Neural cell (in vitro differentiated cells): Measurements from ENCODE around the gene WDR44. TPM values are rescaled to one million over a fixed set of nuclear protein-coding genes. Genes with fewer than 3 reads are reported as not detected.

Experiments
- H2AFZ ChIP-seq: fragments of 200-600, 300-800 bp; sonication (generic), shearing (Covaris generic); 2 replicates; pipeline ENCODE4 v1.6.0; 2014; ENCODE audit warnings: low read depth, mild to moderate bottlenecking, antibody characterized with exemption, low read length, moderate library complexity
- H3F3A ChIP-seq: fragments of 200-600 bp; shearing (Covaris generic); 2 replicates; pipeline ENCODE4 v1.6.1; 2016; ENCODE audit warnings: mild to moderate bottlenecking, moderate library complexity, mixed read lengths, antibody characterized with exemption, low read length; ENCODE audit not compliant: insufficient read depth, poor library complexity, severe bottlenecking
- H3K27ac ChIP-seq: fragments of 200-600, 300-800 bp; sonication (generic), shearing (Covaris generic); 2 replicates; pipeline ENCODE4 v1.5.1; 2014; ENCODE audit warnings: mild to moderate bottlenecking, low read length, moderate library complexity
- H3K27me3 ChIP-seq: fragments of 300-800, 200-600 bp; sonication (generic), shearing (Covaris generic); 2 replicates; pipeline ENCODE4 v1.6.0; 2014; ENCODE audit warnings: mild to moderate bottlenecking, low read depth, low read length, moderate library complexity; ENCODE audit not compliant: insufficient read depth
- H3K36me3 ChIP-seq: fragments of 300-800, 200-600 bp; sonication (generic), shearing (Covaris generic); 2 replicates; pipeline ENCODE4 v1.5.1; 2014; ENCODE audit warnings: mild to moderate bottlenecking, antibody characterized with exemption, low read length, moderate library complexity; ENCODE audit not compliant: insufficient read depth
- H3K4me2 ChIP-seq: fragments of 300-800, 200-600 bp; sonication (generic), shearing (Covaris generic); 2 replicates; pipeline ENCODE4 v1.6.0; 2014; ENCODE audit warnings: mild to moderate bottlenecking, low read length
- H3K4me3 ChIP-seq: fragments of 300-800, 200-600 bp; sonication (generic), shearing (Covaris generic); 2 replicates; pipeline ENCODE4 v1.5.1; 2014; ENCODE audit warnings: mild to moderate bottlenecking, low read length, moderate library complexity
- H3K79me2 ChIP-seq: fragments of 200-600 bp; shearing (Covaris generic); replicated peaks from 2 replicates; pipeline ENCODE4 v1.6.0; 2014; ENCODE audit warnings: mild to moderate bottlenecking, low read length, moderate library complexity; ENCODE audit not compliant: insufficient read depth
- H3K9ac ChIP-seq: fragments of 300-800, 200-600 bp; sonication (generic), shearing (Covaris generic); 2 replicates; pipeline ENCODE4 v1.6.1; 2016; ENCODE audit warnings: mild to moderate bottlenecking, low read length, mixed read lengths
- H3K9me2 ChIP-seq: fragments of 200-600 bp; shearing (Covaris generic); 2 replicates; pipeline ENCODE4 v1.6.1; 2016; ENCODE audit warnings: mild to moderate bottlenecking, low read length, mixed read lengths; ENCODE audit not compliant: insufficient read depth
- H3K9me3 ChIP-seq: fragments of 200-600, 300-800 bp; sonication (generic), shearing (Covaris generic); 2 replicates; pipeline ENCODE4 v1.6.1; 2016; ENCODE audit warnings: mild to moderate bottlenecking, mixed run types, low read length, moderate library complexity, mixed read lengths
- H4K20me1 ChIP-seq: fragments of 200-600 bp; shearing (Covaris generic); 2 replicates; pipeline ENCODE4 v1.6.1; 2016; ENCODE audit warnings: mild to moderate bottlenecking, mixed run types; ENCODE audit not compliant: insufficient read depth
- EP300 ChIP-seq: fragments of 450-650 bp; conservative IDR thresholded peaks from 2 replicates; pipeline ENCODE4 v1.6.1; 2014; ENCODE audit warnings: antibody characterized with exemption, mild to moderate bottlenecking, moderate library complexity; ENCODE audit not compliant: poor library complexity, severe bottlenecking
- EZH2 ChIP-seq: fragments of 200-600, 300-800 bp; shearing (Covaris generic), sonication (generic); IDR thresholded peaks from 2 replicates; pipeline ENCODE4 v1.6.1; 2014; ENCODE audit warnings: antibody characterized with exemption, low read length, borderline replicate concordance, mild to moderate bottlenecking; ENCODE audit not compliant: insufficient read depth, poor library complexity, severe bottlenecking
- MXI1 ChIP-seq: fragments of 450-650 bp; conservative IDR thresholded peaks from 2 replicates; pipeline ENCODE4 v1.6.1; 2014; ENCODE audit warnings: antibody characterized with exemption, mild to moderate bottlenecking; ENCODE audit not compliant: poor library complexity, severe bottlenecking
- POLR2AphosphoS5 ChIP-seq: IDR thresholded peaks from 2 replicates; pipeline ENCODE4 v1.6.1; 2012
- RAD21 ChIP-seq: fragments of 450-650 bp; conservative IDR thresholded peaks from 2 replicates; pipeline ENCODE4 v1.6.1; 2014; ENCODE audit warnings: antibody characterized with exemption, mild to moderate bottlenecking, moderate library complexity
- SMC3 ChIP-seq: fragments of 450-650 bp; conservative IDR thresholded peaks from 2 replicates; pipeline ENCODE4 v1.6.1; 2014; ENCODE audit warnings: antibody characterized with exemption, mild to moderate bottlenecking, moderate library complexity; ENCODE audit not compliant: poor library complexity
- TAF1 ChIP-seq: IDR thresholded peaks from 2 replicates; pipeline ENCODE4 v1.6.1; 2012; ENCODE audit warnings: low read depth
- polyA plus RNA-seq: library from polyadenylated mRNA; depleted of rRNA; stranded (reverse); fragments of >200 nt; gene quantifications from 2 replicates; pipeline ENCODE4 v1.2.3, GENCODE V29; 2014
- TF ChIP-seq, protein P1 (sequence below): fragments of 450-650 bp; IDR thresholded peaks from 2 replicates; pipeline ENCODE4 v1.5.1; 2014; ENCODE audit warnings: antibody characterized with exemption, mild to moderate bottlenecking, moderate library complexity; ENCODE audit not compliant: poor library complexity, severe bottlenecking
- TF ChIP-seq, protein P2 (sequence below): IDR thresholded peaks from 2 replicates; pipeline ENCODE4 v1.6.1; 2012; ENCODE audit warnings: borderline replicate concordance

WDR44 gene
- polyA plus RNA-seq, 1 donor from 2014 or later = 19.3 TPM

DNA sequence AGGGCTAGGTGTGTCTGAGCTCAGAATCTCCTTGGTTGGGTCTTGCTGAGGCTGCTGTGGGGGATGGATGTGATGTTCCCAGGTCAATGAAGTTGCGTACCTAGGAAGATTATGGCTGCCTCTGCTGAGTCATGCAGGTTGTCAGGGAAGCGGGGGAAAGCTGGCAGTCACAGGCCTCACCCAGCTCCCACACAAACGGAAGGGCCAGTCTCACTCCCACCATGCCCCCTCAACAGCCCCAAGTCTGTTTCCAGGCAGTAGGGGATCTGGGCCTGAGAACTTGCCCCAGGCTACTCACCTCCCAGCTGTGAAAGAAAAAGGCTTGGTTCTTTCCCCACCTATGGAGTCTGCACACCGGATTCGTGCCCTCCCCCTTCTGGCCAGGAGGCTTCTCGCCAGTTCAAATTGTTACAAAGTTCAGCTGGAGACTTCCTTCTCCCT lies 72.9 kb downstream of the WDR44 start:
- Histone ChIP-seq H4K20me1 (no peaks in the 10 kb centered on the region), H3K4me2 (no peak overlapping the region), H3K9me3 (no peaks in the 10 kb centered on the region), H3K36me3 (no peaks in the 10 kb centered on the region), H3K4me3 (no peak overlapping the region), H3K9me2 (no peaks in the 10 kb centered on the region), H3K27me3 (no peaks in the 10 kb centered on the region), H2AFZ (no peak overlapping the region), H3K9ac (no peak overlapping the region), H3K79me2 (no peaks in the 10 kb centered on the region), H3K27ac (no peak overlapping the region), H3F3A (no peaks in the 10 kb centered on the region)
- no peak for TF ChIP-seq EP300
- no peak for TF ChIP-seq SMC3
- TF ChIP-seq, protein P1, sequence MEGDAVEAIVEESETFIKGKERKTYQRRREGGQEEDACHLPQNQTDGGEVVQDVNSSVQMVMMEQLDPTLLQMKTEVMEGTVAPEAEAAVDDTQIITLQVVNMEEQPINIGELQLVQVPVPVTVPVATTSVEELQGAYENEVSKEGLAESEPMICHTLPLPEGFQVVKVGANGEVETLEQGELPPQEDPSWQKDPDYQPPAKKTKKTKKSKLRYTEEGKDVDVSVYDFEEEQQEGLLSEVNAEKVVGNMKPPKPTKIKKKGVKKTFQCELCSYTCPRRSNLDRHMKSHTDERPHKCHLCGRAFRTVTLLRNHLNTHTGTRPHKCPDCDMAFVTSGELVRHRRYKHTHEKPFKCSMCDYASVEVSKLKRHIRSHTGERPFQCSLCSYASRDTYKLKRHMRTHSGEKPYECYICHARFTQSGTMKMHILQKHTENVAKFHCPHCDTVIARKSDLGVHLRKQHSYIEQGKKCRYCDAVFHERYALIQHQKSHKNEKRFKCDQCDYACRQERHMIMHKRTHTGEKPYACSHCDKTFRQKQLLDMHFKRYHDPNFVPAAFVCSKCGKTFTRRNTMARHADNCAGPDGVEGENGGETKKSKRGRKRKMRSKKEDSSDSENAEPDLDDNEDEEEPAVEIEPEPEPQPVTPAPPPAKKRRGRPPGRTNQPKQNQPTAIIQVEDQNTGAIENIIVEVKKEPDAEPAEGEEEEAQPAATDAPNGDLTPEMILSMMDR = no peak
- no peak for TF ChIP-seq TAF1
- TF ChIP-seq, protein P2, sequence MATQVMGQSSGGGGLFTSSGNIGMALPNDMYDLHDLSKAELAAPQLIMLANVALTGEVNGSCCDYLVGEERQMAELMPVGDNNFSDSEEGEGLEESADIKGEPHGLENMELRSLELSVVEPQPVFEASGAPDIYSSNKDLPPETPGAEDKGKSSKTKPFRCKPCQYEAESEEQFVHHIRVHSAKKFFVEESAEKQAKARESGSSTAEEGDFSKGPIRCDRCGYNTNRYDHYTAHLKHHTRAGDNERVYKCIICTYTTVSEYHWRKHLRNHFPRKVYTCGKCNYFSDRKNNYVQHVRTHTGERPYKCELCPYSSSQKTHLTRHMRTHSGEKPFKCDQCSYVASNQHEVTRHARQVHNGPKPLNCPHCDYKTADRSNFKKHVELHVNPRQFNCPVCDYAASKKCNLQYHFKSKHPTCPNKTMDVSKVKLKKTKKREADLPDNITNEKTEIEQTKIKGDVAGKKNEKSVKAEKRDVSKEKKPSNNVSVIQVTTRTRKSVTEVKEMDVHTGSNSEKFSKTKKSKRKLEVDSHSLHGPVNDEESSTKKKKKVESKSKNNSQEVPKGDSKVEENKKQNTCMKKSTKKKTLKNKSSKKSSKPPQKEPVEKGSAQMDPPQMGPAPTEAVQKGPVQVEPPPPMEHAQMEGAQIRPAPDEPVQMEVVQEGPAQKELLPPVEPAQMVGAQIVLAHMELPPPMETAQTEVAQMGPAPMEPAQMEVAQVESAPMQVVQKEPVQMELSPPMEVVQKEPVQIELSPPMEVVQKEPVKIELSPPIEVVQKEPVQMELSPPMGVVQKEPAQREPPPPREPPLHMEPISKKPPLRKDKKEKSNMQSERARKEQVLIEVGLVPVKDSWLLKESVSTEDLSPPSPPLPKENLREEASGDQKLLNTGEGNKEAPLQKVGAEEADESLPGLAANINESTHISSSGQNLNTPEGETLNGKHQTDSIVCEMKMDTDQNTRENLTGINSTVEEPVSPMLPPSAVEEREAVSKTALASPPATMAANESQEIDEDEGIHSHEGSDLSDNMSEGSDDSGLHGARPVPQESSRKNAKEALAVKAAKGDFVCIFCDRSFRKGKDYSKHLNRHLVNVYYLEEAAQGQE = no peak
- no peak for TF ChIP-seq RAD21
- no peak for TF ChIP-seq MXI1
- TF ChIP-seq POLR2AphosphoS5 = no peak
- no peak for TF ChIP-seq EZH2

- H3K27ac ChIP-seq = no peak overlapping the region
- no peak overlapping the region for H3K9ac ChIP-seq
- H3K4me2 ChIP-seq = no peak overlapping the region
- TF ChIP-seq MXI1 (no peak), EP300 (no peak), SMC3 (no peak)
- TF ChIP-seq, protein P2 = no peak
- H3K79me2 ChIP-seq = no peaks in the 10 kb centered on the region
- H3K4me3 ChIP-seq = no peak overlapping the region
- H3K36me3 ChIP-seq = no peaks in the 10 kb centered on the region
- H2AFZ ChIP-seq = no peak overlapping the region
- H3K27me3 ChIP-seq = no peaks in the 10 kb centered on the region
- no peaks in the 10 kb centered on the region for H3K9me3 ChIP-seq
- H4K20me1 ChIP-seq = no peaks in the 10 kb centered on the region
- H3K9me2 ChIP-seq = no peaks in the 10 kb centered on the region
- H3F3A ChIP-seq = no peaks in the 10 kb centered on the region
These were observed 74.6 kb downstream of the WDR44 start for GRCh38 chrX:118420462-118420861.
